Stimulated activated CD8-positive, alpha-beta memory T cell treated with anti-CD3 and anti-CD28 coated beads, Interleukin-7, amount 100 ng/mL, for 48 hours (primary cell): ENCODE results near the gene SPAG17.

Source experiments
- DNase-seq, 2 donors: peaks; one replicate each; pipeline ENCODE4 v3.0.0-alpha.2; 2020; ENCODE audit warnings: low read depth in 1 of 2; ENCODE audit errors: extremely low read depth in 1 of 2

Gene SPAG17

DNA sequence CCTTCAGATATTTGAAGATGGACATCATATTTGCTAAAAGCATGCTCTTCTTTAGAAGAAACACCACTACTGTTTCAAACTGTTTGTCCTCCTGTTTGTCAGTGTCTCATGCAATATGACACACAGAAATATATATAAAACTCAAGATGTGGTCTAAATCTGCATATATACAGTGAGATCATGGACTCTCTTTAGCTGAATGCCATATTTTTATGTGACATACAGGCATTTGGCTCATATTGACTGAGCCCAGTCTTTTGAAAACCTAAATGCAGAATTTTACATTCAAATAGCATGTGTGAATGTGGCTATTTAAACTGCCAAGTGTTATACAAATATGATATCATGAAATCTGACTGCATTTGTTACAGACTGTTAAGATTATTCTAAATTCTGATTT is 274.0 kb downstream of the SPAG17 start:
- DNase-seq, result no peak

- no peak for DNase-seq
These were observed 280.0 kb downstream of the SPAG17 start for GRCh38 chr1:117905019-117905418.

GRCh38 chr1:117904485-117904884 is 280.5 kb downstream of the SPAG17 start:
- DNase-seq, result no peak
